Fibroblast of mammary gland (primary cell): ENCODE data around the gene HPCAL1.

ENCODE experiments used
- DNase-seq: peaks from one replicate; pipeline ENCODE4 v3.0.0-alpha.2; 2010; ENCODE audit warnings: low read depth
- H3K4me3 ChIP-seq: 2 replicates; pipeline ENCODE4 v1.5.1; 2011; ENCODE audit warnings: low read depth, mild to moderate bottlenecking, low read length, moderate library complexity; ENCODE audit not compliant: control insufficient read depth
- TF ChIP-seq, protein P1 (sequence below): conservative IDR thresholded peaks from 2 replicates; pipeline ENCODE4 v1.5.1; 2011; ENCODE audit warnings: low read depth, low read length, inconsistent platforms; ENCODE audit not compliant: control insufficient read depth, insufficient read depth

The HPCAL1 gene

GRCh38 chr2:10354399-10354798, 51.7 kb downstream of the HPCAL1 start:
- TF ChIP-seq, protein P1, sequence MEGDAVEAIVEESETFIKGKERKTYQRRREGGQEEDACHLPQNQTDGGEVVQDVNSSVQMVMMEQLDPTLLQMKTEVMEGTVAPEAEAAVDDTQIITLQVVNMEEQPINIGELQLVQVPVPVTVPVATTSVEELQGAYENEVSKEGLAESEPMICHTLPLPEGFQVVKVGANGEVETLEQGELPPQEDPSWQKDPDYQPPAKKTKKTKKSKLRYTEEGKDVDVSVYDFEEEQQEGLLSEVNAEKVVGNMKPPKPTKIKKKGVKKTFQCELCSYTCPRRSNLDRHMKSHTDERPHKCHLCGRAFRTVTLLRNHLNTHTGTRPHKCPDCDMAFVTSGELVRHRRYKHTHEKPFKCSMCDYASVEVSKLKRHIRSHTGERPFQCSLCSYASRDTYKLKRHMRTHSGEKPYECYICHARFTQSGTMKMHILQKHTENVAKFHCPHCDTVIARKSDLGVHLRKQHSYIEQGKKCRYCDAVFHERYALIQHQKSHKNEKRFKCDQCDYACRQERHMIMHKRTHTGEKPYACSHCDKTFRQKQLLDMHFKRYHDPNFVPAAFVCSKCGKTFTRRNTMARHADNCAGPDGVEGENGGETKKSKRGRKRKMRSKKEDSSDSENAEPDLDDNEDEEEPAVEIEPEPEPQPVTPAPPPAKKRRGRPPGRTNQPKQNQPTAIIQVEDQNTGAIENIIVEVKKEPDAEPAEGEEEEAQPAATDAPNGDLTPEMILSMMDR = no peak
- no peak for DNase-seq
- H3K4me3 ChIP-seq = no peak overlapping the region

- no peak overlapping the region for H3K4me3 ChIP-seq
- TF ChIP-seq, protein P1 = no peak
- DNase-seq = no peak
Measured at GRCh38 chr2:10355471-10356438, 53.1 kb downstream of the HPCAL1 start.

GRCh38 chr2:10356439-10356811, 53.7 kb downstream of the HPCAL1 start:
- TF ChIP-seq, protein P1 = no peak
- DNase-seq = no peak
- no peak overlapping the region for H3K4me3 ChIP-seq

GRCh38 chr2:10357193-10358169, 54.8 kb downstream of the HPCAL1 start:
- no peak for DNase-seq
- TF ChIP-seq, protein P1 = no peak
- no peak overlapping the region for H3K4me3 ChIP-seq

DNA sequence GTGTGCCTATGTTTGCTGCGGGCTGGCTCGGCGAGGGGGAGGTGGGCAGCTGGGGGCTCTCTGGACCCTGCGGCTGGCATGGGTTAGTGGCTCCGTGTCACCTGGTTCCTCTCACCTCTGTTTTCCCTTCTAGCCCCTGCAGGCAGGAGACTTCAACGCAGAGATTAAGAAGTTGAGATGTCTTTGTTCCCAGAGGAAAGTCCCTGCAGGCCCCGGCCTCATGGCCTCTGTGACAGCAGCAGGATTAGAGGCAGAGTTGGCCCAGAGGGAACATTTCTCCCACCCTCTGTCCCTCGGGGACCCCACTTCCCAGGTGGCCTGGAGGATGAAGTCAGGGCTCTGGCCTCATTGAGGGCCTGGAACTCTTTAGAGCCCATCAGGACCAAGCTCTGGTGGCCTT, 56.5 kb downstream of the HPCAL1 start:
- H3K4me3 ChIP-seq = no peak overlapping the region
- TF ChIP-seq, protein P1 = no peak
- no peak for DNase-seq

DNA sequence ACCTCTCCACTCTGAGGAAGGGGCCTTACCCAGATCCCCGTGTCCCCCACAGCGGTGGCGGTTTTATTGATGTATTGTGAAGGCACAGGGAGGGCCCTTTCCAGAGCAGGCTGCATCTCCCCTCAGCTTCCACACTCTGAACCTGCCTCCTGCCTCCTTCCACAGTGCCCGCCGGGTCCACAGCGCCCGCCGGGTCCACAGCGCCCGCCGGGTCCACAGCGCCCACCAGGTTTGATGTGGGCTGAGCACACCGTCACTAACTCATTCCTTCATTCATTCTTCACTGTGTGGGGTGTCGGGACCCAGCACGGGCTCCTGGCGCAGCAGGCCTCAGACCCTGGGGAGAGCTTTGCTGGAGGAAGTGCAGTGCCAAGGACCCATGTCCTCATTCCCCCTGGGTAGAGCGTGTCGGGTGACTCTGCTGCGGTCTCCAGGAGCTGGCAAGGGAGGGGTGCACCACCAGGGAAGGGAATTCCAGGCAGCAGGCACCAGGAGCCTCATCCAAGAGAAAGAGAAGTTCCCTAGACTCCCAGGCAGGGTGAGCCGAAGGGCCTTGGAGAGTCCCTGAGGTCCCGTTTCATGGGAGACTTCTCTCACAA, 57.1 kb downstream of the HPCAL1 start:
- DNase-seq = no peak
- TF ChIP-seq, protein P1 = no peak
- H3K4me3 ChIP-seq = no peak overlapping the region
